HCT116 (cell line): Measurements from ENCODE around the gene TEX29. TPM values are rescaled to one million over a fixed set of nuclear protein-coding genes. Genes with fewer than 3 reads are reported as not detected.

Source experiments
- ATAC-seq: fragments of 200-7000 bp; cut with Tn5 transposase; 2 replicates; pipeline ENCODE4 v1.9.1; 2020; ENCODE audit warnings: mild to moderate bottlenecking, moderate library complexity
- BruUV-seq: library from RNA; stranded (reverse); fragments of 400-500 nt; replicated peaks from 2 replicates; lab custom pipeline; 2021; lab: Mats Ljungman, UMichigan
- CTCF ChIA-PET: fragments of 300-600 bp; sonication (Branson Sonifier 250); formaldehyde crosslinking; loops from one replicate; lab custom pipeline; 2021; ENCODE audit warnings: antibody characterized with exemption; lab: Charles Lee
- POLR2A ChIA-PET: fragments of 300-600, 350-600 bp; sonication (Branson Sonifier 250); formaldehyde crosslinking; loops from one replicate; lab custom pipeline; 2021; ENCODE audit warnings: antibody characterized with exemption; lab: Charles Lee
- RAD21 ChIA-PET, 2 experiments: fragments of 300-600 bp; sonication (Branson Sonifier 250); formaldehyde crosslinking; loops; one replicate each; lab custom pipeline; 2023; ENCODE audit warnings: low total read pairs in 2 of 2; ENCODE audit not compliant: uncharacterized antibody in 2 of 2, unreplicated experiment in 2 of 2, low non-redundant PET in 1 of 2; lab: Charles Lee
- DNase-seq: peaks from one replicate; pipeline ENCODE4 v3.0.0-alpha.2; 2010; ENCODE audit warnings: low read depth, low spot score
- H2AFZ ChIP-seq: fragments of 200-600 bp; shearing (Covaris generic), sonication (generic); 2 replicates; pipeline ENCODE4 v1.6.1; 2017; ENCODE audit warnings: low read depth, mixed run types, mixed read lengths, antibody characterized with exemption, low read length; ENCODE audit not compliant: poor library complexity, severe bottlenecking
- H3K27ac ChIP-seq: 2 replicates; pipeline ENCODE4 v1.5.1; 2012; ENCODE audit warnings: low read depth, low read length
- H3K27me3 ChIP-seq: fragments of 200-600 bp; sonication (generic); 2 replicates; pipeline ENCODE4 v1.6.1; 2016; ENCODE audit warnings: mixed run types, low read length, mixed read lengths; ENCODE audit not compliant: insufficient read depth
- H3K36me3 ChIP-seq, 2 experiments: fragments of 200-500 bp in 1 of 2; fragments of 200-600 bp in 1 of 2; sonication (Bioruptor generic) in 1 of 2; sonication (generic) in 1 of 2; 2 replicates each; pipeline versions ENCODE4 v1.5.1 to v1.6.1; 2014 to 2016; ENCODE audit warnings: low read length in 2 of 2, inconsistent platforms in 1 of 2, mixed read lengths in 1 of 2, mixed run types in 1 of 2; ENCODE audit not compliant: insufficient read depth in 2 of 2, control insufficient read depth in 1 of 2
- H3K4me1 ChIP-seq, 2 experiments: fragments of 200-600 bp in 1 of 2; sonication (generic) in 1 of 2; 2 replicates each; pipeline versions ENCODE4 v1.5.1 to v1.6.1; 2012 to 2017; ENCODE audit warnings: low read length in 2 of 2, inconsistent platforms in 1 of 2, mild to moderate bottlenecking in 1 of 2, mixed read lengths in 1 of 2, mixed run types in 1 of 2, moderate library complexity in 1 of 2; ENCODE audit not compliant: insufficient read depth in 2 of 2, control insufficient read depth in 1 of 2
- H3K4me2 ChIP-seq: fragments of 200-600 bp; sonication (generic); 2 replicates; pipeline ENCODE4 v1.6.1; 2017; ENCODE audit warnings: mixed run types, low read length, mixed read lengths
- H3K4me3 ChIP-seq, 2 experiments: fragments of 200-600 bp in 1 of 2; sonication (generic) in 1 of 2; replicated peaks in 1 of 2; 2 replicates each; pipeline ENCODE4 v1.5.1; 2011 to 2016; ENCODE audit warnings: low read length in 2 of 2, control low read depth in 1 of 2, low read depth in 1 of 2, mild to moderate bottlenecking in 1 of 2, mixed read lengths in 1 of 2, mixed run types in 1 of 2
- H3K79me2 ChIP-seq: fragments of 200-600 bp; sonication (generic); 2 replicates; pipeline ENCODE4 v1.6.1; 2017; ENCODE audit warnings: mild to moderate bottlenecking, mixed run types, low read length, moderate library complexity, mixed read lengths; ENCODE audit not compliant: insufficient read depth
- H3K9ac ChIP-seq: fragments of 200-600 bp; sonication (generic); 2 replicates; pipeline ENCODE4 v1.6.1; 2016; ENCODE audit warnings: low read length, mixed read lengths
- H3K9me2 ChIP-seq: fragments of 200-600 bp; sonication (generic), shearing (Covaris generic); 2 replicates; pipeline ENCODE4 v1.6.1; 2017; ENCODE audit warnings: mixed run types, mild to moderate bottlenecking, moderate library complexity; ENCODE audit not compliant: insufficient read depth
- H3K9me3 ChIP-seq, 2 experiments: fragments of 200-500 bp in 1 of 2; fragments of 200-600 bp in 1 of 2; sonication (Bioruptor generic) in 1 of 2; sonication (generic) in 1 of 2; 2 replicates each; pipeline ENCODE4 v1.6.1; 2014 to 2017; ENCODE audit warnings: low read length in 2 of 2, mixed read lengths in 2 of 2, inconsistent platforms in 1 of 2, low read depth in 1 of 2, mild to moderate bottlenecking in 1 of 2, mixed run types in 1 of 2, moderate library complexity in 1 of 2; ENCODE audit not compliant: control insufficient read depth in 1 of 2, insufficient read depth in 1 of 2
- H4K20me1 ChIP-seq: fragments of 200-600 bp; sonication (generic), shearing (Covaris generic); 2 replicates; pipeline ENCODE4 v1.6.1; 2017; ENCODE audit warnings: mixed run types, mild to moderate bottlenecking, moderate library complexity; ENCODE audit not compliant: insufficient read depth
- ATF3 ChIP-seq: IDR thresholded peaks from 2 replicates; pipeline ENCODE4 v1.6.1; 2012
- EGR1 ChIP-seq: IDR thresholded peaks from 2 replicates; pipeline ENCODE4 v1.6.1; 2012; ENCODE audit warnings: low read depth
- FOSL1 ChIP-seq: IDR thresholded peaks from 2 replicates; pipeline ENCODE4 v1.6.1; 2012; ENCODE audit warnings: low read depth
- POLR2A ChIP-seq: IDR thresholded peaks from 2 replicates; pipeline ENCODE4 v1.7.0; 2011; ENCODE audit warnings: borderline replicate concordance; ENCODE audit not compliant: insufficient read depth, insufficient read length; ENCODE audit errors: extremely low read depth
- REST ChIP-seq: IDR thresholded peaks from 2 replicates; pipeline ENCODE4 v1.6.1; 2012; ENCODE audit warnings: low read depth
- ZBTB33 ChIP-seq: IDR thresholded peaks from 2 replicates; pipeline ENCODE4 v1.6.1; 2011; ENCODE audit warnings: mild to moderate bottlenecking, low read length, moderate library complexity; ENCODE audit not compliant: insufficient replicate concordance; ENCODE audit errors: extremely low read depth
- intact Hi-C: fragments of 100-400 bp; cut with micrococcal nuclease; formaldehyde crosslinking; loops from 2 replicates; pipeline ENCODE4 v1.10.0; 2022
- total RNA-seq: library from RNA; stranded (reverse); gene quantifications from one replicate; pipeline ENCODE4 v1.2.1, GENCODE V29; 2021; ENCODE audit not compliant: unreplicated experiment

The TEX29 gene
- total RNA-seq, 1 experiment from 2014 or later: not detected

- intact Hi-C loops: no loop called here
- Histone ChIP-seq H3K9me2 (no peaks in the 10 kb centered on the region), H3K9me3 (no peaks in the 10 kb centered on the region), H3K4me2 (no peak overlapping the region), H4K20me1 (no peaks in the 10 kb centered on the region), H3K79me2 (no peaks in the 10 kb centered on the region), H3K27ac (no peak overlapping the region), H3K36me3 (peaks cover 21 to 29% of the 10 kb centered on the region in 2 experiments; a peak in 3 of 4 replicates), H2AFZ (no peak overlapping the region), H3K27me3 (no peaks in the 10 kb centered on the region), H3K4me3 (no peak overlapping the region), H3K4me1 (no peaks in the 10 kb centered on the region), H3K9ac (no peak overlapping the region)
- CTCF ChIA-PET: no interaction called here
- POLR2A ChIA-PET: no interaction called here
- RAD21 ChIA-PET: no interaction called here
- no peak for TF ChIP-seq EGR1
- TF ChIP-seq ZBTB33: no peak
- no peak for TF ChIP-seq ATF3
- no peak for TF ChIP-seq FOSL1
- TF ChIP-seq REST: no peak
- TF ChIP-seq POLR2A: no peak
- ATAC-seq (no peak), DNase-seq (no peak)
- no TSS peak for BruUV-seq
These were observed 18.3 kb upstream of the TEX29 start for GRCh38 chr13:111302045-111302726.
